CD4-positive, alpha-beta T cell treated with Interleukin-15 for 4 hours (primary cell): ENCODE results near the gene RPUSD4.

ENCODE experiments used
- DNase-seq: peaks from one replicate; pipeline ENCODE4 v3.0.0-alpha.2; 2020; ENCODE audit warnings: low spot score

RPUSD4 gene

GRCh38 chr11:126212089-126212660, 725 bp upstream of the RPUSD4 start:
- no peak for DNase-seq

GRCh38 chr11:126210871-126211235, 597 bp downstream of the RPUSD4 start:
- no peak for DNase-seq

- no peak for DNase-seq
These were observed 3.6 kb downstream of the RPUSD4 start for GRCh38 chr11:126207896-126208295.

- no peak for DNase-seq
These were observed 6.1 kb downstream of the RPUSD4 start for GRCh38 chr11:126205359-126205758.

GRCh38 chr11:126202646-126203359, 8.6 kb downstream of the RPUSD4 start:
- DNase-seq: no peak

GRCh38 chr11:126198648-126199047, 12.8 kb downstream of the RPUSD4 start:
- DNase-seq: no peak

- DNase-seq: no peak
These were observed 14.0 kb downstream of the RPUSD4 start for GRCh38 chr11:126197277-126197939.

- no peak for DNase-seq
These were observed 16.3 kb downstream of the RPUSD4 start for GRCh38 chr11:126195119-126195518.

GRCh38 chr11:126194121-126194543, 17.3 kb downstream of the RPUSD4 start:
- peak; percentile 26 for DNase-seq

- DNase-seq: no peak
These were observed 18.4 kb downstream of the RPUSD4 start for GRCh38 chr11:126193038-126193478.

GRCh38 chr11:126192361-126192760, 19.1 kb downstream of the RPUSD4 start:
- no peak for DNase-seq

- no peak for DNase-seq
These were observed 19.9 kb downstream of the RPUSD4 start for GRCh38 chr11:126191379-126192073.

- DNase-seq: no peak
These were observed 20.7 kb downstream of the RPUSD4 start for GRCh38 chr11:126190792-126191191.

- DNase-seq: no peak
These were observed 22.1 kb downstream of the RPUSD4 start for GRCh38 chr11:126189109-126189929.

- DNase-seq: no peak
These were observed 22.9 kb downstream of the RPUSD4 start for GRCh38 chr11:126188332-126189108.

GRCh38 chr11:126186708-126187529, 24.5 kb downstream of the RPUSD4 start:
- DNase-seq: no peak

- no peak for DNase-seq
These were observed 25.3 kb downstream of the RPUSD4 start for GRCh38 chr11:126186025-126186698.

GRCh38 chr11:126185259-126186024, 26.0 kb downstream of the RPUSD4 start:
- DNase-seq: no peak
